Raji (cell line): ENCODE results near the gene FBXO7.

ENCODE experiments used
- POLR2A ChIP-seq: IDR thresholded peaks from 2 replicates; pipeline ENCODE4 v1.6.1; 2011; ENCODE audit warnings: low read depth, low read length, control low read depth; ENCODE audit not compliant: insufficient read depth

The FBXO7 gene

GRCh38 chr22:32474635-32475467, at the start of gene FBXO7:
FBXO7 (plus strand) TSS chr22:32474811; CDS start chr22:32475003, 192 bp downstream.
- peak; percentile 20 for TF ChIP-seq POLR2A

GRCh38 chr22:32426881-32427280, 47.7 kb upstream of the FBXO7 start:
- TF ChIP-seq POLR2A = no peak

GRCh38 chr22:32430352-32430751, 44.3 kb upstream of the FBXO7 start:
- TF ChIP-seq POLR2A = no peak

GRCh38 chr22:32444068-32444467, 30.5 kb upstream of the FBXO7 start:
- no peak for TF ChIP-seq POLR2A

GRCh38 chr22:32446321-32446720, 28.3 kb upstream of the FBXO7 start:
- no peak for TF ChIP-seq POLR2A

- no peak for TF ChIP-seq POLR2A
Measured at GRCh38 chr22:32448980-32449379, 25.6 kb upstream of the FBXO7 start.

GRCh38 chr22:32457031-32457430, 17.6 kb upstream of the FBXO7 start:
- no peak for TF ChIP-seq POLR2A

- no peak for TF ChIP-seq POLR2A
Measured at GRCh38 chr22:32462452-32462851, 12.2 kb upstream of the FBXO7 start.

GRCh38 chr22:32465661-32466060, 8.9 kb upstream of the FBXO7 start:
- TF ChIP-seq POLR2A = no peak

- TF ChIP-seq POLR2A = no peak
Measured at GRCh38 chr22:32466496-32466895, 8.1 kb upstream of the FBXO7 start.

- no peak for TF ChIP-seq POLR2A
Measured at GRCh38 chr22:32469799-32470212, 4.8 kb upstream of the FBXO7 start.

- TF ChIP-seq POLR2A = no peak
Measured at GRCh38 chr22:32473388-32473952, 1.1 kb upstream of the FBXO7 start.

- TF ChIP-seq POLR2A = no peak
Measured at GRCh38 chr22:32475468-32476010, 928 bp downstream of the FBXO7 start.

GRCh38 chr22:32476281-32477195, 1.9 kb downstream of the FBXO7 start:
- no peak for TF ChIP-seq POLR2A

GRCh38 chr22:32477596-32477995, 3.0 kb downstream of the FBXO7 start:
- no peak for TF ChIP-seq POLR2A

- TF ChIP-seq POLR2A = no peak
Measured at GRCh38 chr22:32478994-32479393, 4.4 kb downstream of the FBXO7 start.

GRCh38 chr22:32480238-32480637, 5.6 kb downstream of the FBXO7 start:
- TF ChIP-seq POLR2A = no peak
